Measurements from ENCODE around the gene GOLGA7B.

Gene GOLGA7B

GRCh38 chr10:97861097-97861750 is 11.6 kb downstream of the GOLGA7B start:
- FAIRE-seq = no peak
- DNase-seq (ENCODE audit: insufficient read length, low spot score) = no peak
- no peak for TF ChIP-seq CTCF (IDR thresholded peaks at IDR 0.05; ENCODE audit: insufficient read depth, missing control alignments)

DNA sequence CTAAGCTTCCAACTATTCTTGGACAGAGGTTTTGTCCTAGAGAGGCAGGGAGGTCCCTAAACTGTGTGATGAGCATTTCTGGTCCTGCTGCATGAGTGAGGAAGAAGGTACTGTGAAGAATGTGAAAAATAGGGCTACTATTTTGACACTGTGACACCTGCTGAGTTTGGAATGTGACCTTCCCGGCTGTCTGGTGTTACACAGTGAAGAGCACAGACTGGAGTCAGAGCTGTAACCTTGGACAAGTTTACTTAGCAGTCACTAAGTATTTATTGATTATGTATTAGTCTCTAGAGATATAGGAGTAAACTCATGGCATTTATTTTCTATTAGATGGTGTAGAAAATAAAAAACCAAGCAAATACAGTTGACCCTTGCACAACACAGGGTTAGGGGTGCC is 12.3 kb downstream of the GOLGA7B start:
- DNase-seq (ENCODE audit: insufficient read length, low spot score) (no peak), FAIRE-seq (no peak)

GRCh38 chr10:97863808-97864207 is 14.2 kb downstream of the GOLGA7B start:
- no peak for FAIRE-seq
- TF ChIP-seq CTCF (IDR thresholded peaks at IDR 0.05; ENCODE audit: insufficient read depth, missing control alignments) = no peak
- no peak for DNase-seq (ENCODE audit: insufficient read length, low spot score)

More for the DNA sequence above, 12.3 kb downstream of the GOLGA7B start:
- TF ChIP-seq CTCF (IDR thresholded peaks at IDR 0.05; ENCODE audit: insufficient read depth, missing control alignments) = no peak

DNA sequence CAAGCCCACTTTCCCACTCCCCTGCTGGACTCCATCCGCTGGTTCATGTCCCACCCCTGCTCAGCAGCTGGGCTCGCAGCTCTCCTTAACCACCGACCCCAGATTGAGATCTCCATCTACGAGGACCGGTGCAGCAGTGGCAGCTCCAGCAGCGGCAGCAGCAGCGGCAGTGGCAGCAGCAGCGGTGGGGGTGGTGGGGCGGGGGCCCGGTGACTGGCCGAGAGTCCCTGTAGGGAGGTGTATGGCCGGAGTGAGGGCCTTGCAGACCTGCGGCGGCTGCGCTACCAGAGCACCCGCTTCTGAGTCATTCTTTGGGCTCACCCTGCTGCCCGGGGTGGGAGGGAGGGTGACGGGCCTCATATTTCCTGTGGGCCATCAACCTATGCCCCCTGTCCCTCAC is 15.8 kb downstream of the GOLGA7B start:
- FAIRE-seq = no peak
- no peak for TF ChIP-seq CTCF (IDR thresholded peaks at IDR 0.05; ENCODE audit: insufficient read depth, missing control alignments)
- no peak for DNase-seq (ENCODE audit: insufficient read length, low spot score)

- no peak for DNase-seq (ENCODE audit: insufficient read length, low spot score)
- no peak for FAIRE-seq
- TF ChIP-seq CTCF (IDR thresholded peaks at IDR 0.05; ENCODE audit: insufficient read depth, missing control alignments) = no peak
Observed at GRCh38 chr10:97866524-97867219, 17.0 kb downstream of the GOLGA7B start.

DNA sequence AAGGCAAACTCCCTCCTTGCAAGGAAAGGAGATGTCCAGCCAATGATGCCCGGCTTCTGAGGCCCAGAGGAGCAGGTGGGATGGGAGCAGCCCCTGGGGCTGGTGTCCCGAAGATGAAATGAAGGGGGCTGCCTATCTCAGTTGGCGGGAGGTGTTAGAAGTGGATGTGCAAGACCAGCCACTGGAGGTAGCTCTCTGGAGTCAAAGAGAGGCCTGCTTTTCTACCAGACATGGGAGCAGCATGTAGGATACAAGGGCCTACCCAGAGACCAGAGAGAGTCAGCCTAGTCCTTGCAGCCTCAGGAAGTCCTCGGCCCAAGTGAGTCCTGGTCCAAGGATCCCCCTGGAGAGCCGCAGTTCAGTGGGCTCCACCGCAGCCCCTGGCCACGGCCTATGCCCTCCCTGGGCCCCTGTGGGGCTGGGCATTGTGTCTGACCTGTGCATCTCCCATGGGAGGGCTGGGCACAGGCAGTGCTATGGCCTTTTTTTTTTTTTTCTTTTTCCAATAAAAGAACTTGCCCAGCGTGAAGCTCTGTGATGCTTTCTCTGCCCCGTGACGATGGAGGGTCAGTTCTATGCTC is 17.7 kb downstream of the GOLGA7B start:
- DNase-seq (ENCODE audit: insufficient read length, low spot score) = no peak
- FAIRE-seq = no peak
- no peak for TF ChIP-seq CTCF (IDR thresholded peaks at IDR 0.05; ENCODE audit: insufficient read depth, missing control alignments)

All from D721Med (cell line).